CD1c-positive myeloid dendritic cell (primary cell): ENCODE results near the gene KCNK4.

Source experiments
- DNase-seq: peaks from one replicate; pipeline ENCODE4 v3.0.0-alpha.2; 2016; ENCODE audit errors: extremely low spot score

KCNK4 gene

DNA sequence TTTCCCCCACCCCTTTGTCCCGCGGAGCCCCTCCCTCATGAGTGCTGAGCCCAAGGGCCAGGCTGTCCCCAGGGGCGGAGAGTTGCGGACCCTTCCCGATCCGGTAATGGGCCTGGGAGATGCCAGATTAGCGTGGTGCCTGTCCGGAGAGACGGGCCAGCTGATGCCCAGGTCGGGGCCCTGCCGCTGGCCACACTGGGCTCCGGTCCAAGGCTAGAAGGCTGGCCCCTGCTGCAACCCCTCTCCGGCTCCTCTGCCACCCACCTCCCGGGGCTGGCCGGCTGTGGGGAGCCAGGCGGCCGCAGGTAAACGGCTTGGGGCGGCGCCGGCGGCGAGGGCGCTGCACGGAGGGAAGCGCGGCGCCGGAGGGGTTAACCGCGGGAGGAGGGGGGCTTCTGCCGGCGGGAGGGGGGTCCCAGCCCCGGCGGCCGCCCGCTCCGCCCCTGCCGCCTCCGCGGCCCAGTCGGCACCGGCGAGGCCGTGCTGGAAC, at the start of gene KCNK4:
Gene KCNK4, plus strand, starts transcription at position 41 of the 490 bp plus-strand sequence. CDS start 1,717 bp downstream, outside the sequence.
- DNase-seq: no peak

DNA sequence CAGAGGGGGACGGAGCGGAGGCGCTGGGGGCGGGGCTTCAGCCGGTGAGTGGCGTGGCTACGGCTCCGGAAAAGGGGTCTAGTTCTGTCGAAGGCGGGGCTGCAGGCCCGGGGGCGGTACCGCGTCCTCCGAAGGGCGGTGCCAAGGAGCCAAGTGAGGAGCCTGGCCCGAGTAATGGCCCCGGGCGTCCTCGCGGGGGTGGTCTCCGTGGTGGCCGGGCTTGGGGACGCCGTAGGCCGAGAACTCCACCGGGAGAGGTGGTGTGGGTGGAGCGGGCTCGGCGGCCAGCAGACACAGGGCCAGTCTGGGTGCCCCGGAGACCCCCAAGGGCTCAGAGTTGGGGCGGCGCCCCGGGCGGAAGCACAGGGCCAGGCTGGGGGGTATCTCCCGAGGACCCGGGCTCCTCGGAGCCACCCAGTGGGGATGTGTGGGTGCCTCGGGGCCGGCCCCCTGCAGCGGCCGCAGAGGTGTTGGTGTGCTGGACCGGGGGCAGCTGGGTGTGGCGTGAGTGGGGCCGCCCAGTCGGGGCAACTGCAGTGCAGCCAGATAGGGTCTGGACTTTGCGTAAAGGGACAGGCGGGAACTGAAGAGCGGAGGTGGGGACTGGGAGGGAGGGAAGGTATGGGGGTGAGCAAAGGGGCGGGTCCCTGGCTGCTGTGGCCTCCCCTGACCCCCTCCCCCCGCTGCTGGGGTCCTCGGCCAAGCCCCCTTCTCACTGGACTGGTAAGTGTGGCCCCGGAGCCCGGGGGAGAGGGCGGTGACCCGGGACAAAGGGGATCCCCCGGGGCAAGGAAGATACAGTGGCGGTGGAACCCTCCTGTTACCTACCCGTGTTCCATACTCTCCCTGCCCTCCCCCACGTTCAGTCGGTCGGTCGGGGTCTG, 49.4 kb upstream of the KCNK4 start:
- peak; percentile 39 for DNase-seq

DNA sequence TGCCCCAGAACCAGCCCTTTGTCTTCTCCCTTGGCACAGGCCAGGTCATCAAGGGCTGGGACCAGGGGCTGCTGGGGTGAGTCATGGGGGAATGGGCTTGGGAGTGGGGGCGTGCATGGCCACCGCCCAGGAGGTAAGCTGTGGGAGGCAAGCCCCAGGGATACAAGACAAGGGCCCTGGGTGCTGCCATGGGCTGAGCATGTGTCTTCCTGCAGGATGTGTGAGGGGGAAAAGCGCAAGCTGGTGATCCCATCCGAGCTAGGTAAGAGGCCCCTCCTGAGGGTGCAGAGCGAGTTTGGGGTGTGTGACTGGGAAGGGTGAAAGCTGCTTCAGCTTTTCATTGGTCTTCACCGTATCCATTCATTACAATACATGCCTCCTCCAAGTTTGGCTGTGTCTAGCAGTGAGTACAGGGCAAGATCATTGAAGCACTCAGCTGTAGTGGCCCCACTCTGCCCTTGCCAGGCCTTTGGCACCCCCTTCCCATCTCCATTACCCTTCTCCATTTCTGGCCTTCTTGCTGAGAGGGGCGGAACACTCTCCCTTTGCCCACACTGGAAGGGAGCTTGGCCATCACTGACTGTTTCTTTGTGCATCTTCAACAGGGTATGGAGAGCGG, 47.8 kb upstream of the KCNK4 start:
- no peak for DNase-seq

DNA sequence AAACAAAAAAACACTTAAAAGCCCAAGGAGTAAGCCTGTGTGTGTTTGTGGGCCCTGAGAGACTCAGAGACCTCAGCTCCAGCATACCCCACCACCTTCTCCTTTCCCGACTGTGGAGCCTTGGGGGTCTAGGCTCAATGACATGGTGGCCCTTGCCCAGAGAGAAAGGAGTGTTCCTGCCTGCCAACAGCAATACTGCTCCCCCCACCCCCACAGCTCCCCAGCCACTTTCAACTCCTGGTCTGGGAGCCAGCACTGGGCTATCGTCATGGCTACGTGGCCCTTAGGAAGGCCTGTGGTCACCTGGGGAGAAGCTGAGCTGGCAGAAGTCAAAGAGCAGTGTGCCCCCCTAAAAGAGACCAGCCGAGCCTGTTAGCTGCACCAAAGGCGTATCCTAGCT, 47.0 kb upstream of the KCNK4 start:
- no peak for DNase-seq

DNA sequence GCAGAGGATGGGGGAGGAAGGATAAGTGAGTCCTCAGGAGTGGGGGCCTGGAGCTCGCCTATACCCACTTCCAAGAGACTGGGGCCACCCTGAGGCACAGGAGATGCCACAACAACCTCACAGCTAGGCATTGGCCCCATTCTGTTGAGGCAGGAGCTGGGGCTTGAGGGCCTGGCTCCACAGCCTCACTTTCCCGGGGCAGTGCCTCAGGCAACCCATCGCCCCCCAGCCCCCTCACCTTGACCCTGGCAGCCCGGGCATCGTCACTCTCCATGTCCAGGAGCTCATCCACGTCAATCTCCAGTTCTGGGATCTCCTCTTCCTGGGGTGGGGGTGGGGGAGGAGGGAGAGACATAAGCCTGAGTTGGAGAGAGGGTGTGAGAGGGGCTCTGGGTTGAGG, 46.1 kb upstream of the KCNK4 start:
- DNase-seq: no peak

DNA sequence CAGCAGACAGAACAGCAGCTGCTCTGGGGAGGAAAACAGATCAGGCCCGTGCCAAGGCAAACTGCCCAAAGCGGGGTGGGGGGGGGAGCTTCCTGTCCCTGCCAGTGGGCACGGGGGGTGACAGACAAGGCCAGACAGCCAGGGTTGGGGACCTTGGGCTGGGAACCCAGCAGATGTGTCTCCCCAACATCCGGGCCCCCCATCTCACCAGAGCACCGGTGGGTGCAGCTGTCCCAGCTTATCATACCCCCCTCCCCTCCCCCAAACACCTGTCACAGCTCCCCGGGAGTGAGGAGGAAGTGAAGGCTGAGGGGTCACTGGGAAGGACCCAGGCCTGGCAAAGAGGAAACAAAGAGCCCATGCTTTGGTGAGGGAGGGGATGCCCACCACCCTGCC, 45.7 kb upstream of the KCNK4 start:
- DNase-seq: no peak

DNA sequence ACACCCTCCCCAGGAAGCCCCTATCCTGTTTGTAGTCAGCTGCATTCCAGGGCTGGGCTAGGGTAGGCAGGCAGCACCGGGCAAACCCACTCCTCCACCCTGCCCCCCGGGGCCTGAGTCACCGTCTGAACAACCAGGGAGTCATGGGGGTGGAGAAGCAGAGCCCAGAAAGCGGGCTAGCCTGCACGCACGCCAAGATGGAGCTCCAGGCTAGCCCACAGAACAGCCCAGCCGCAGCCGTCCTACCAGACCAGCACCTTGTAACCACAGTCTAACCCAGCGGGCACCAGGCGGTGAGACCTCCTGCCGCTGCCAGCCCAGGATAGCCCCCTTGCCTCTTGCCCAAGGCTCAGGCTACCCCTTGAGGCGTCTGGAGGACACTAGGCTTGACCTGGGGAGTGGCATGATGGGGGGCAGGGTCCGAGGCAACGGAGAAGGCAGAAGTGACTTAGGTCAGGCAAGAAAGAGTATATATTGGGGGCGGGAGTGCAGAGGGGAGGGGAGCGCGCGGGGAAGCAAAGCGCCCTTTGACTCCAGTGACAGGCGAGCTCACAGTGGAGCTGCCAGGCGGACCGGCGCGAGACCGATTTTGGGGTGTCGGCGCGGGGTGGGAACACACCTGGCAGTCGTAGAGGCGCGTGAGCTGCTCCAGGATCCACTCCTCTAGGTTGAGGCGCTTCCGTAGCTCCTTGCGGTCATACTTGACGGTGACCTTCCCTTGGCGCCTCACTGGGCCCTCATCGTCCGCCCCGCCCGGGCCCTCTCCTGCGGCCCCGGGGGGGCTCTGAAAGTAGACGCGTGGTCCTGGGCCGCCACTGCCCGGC, 45.1 kb upstream of the KCNK4 start:
- peak; percentile 73 for DNase-seq

DNA sequence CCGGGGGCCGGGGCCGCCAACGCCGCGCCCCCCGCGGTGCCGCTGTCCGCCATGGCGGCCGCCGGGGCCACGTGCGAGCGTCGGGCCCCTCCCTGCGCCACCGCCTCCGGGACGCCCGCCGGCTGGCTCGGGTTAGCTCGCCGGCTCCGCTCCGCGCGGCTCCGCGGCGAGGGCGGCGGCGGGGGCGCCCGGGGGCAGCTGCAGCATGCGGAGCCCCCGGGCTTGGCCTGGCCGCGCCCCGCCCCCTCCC, 44.6 kb upstream of the KCNK4 start:
- peak; percentile 27 for DNase-seq

DNA sequence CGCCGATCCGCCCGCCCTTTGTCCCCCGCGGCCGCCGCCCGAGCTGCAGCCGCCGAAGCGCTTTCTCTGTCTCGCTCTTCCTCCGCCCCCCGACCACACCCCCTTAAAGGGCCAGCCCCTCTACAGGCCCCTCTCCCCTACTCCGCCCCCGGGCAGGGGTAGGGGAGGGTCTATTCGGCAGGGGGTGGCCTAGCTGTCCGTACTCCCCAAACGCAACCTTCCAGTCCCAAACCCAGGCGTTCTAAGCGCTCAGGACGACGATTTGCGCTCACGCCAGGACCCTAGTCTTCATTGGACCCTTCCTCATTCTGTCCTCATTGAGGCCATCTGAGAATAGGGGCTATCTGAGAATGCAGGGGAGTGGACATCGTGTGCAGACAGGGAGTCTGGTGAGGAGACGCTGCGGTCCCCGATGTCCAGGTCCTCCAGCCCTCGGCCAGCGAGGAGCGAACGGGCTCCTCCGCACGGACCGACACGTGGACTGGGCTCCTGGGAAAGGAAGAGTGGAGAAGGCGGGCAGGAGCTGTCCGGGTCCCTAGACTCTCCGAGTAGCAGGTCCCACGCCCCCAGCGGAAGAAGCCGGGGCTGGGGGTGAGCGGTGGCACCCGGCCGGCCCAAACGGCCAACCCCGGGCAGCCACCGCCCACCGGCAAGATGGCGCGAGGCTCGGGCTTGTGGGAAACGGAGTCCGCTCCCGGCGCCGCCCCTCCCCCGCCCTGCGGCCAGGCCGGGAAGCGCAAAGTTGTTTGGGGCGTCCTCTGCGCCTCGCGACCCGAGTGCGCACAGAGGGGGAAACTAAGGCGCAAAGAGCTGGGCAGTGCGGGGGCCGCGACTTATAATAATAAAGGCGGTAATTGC, 44.0 kb upstream of the KCNK4 start, which contains the start of gene PPP1R14B:
Gene PPP1R14B, minus strand, starts transcription at position 73 of the 858 bp plus-strand sequence. CDS start 270 bp downstream, outside the sequence.
- peak; percentile 91 for DNase-seq

DNA sequence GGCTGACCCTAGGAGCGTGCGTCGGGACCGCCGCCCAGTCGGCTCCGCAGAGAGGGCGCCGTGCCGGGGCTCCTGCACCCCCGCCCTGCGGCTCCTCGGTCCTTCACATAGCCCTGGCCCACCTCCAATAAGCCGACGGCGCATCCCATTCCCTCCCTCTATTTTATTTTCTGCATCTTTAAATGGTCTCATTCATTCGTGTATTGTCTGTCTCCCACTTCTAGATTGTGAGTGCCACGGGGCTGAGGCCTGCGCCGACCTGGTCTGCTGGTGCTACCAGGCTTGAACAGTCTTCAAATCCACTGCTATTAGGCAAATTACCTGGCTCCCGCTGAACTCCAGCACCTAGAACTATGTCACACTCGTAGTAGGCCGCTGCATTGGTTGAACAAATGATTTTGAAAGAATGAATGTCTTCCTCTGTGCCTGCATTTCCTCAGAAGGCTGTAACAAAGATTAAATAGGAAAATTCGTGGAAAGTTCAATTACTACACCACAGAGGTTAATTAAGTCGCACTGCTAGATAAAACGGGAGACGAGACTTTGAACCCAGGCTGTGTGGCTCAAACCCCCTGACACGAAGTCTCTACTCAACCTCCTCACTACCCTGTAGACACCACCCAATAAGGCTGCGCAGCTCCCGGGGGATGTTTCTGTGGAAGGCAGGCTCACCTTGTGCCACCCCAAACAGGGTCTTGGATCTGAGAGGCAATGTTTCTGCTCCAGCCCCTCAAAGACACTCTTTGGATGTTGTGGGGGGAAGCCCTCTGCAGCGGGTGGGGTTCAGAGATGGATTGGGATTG, 43.2 kb upstream of the KCNK4 start:
- DNase-seq: no peak

DNA sequence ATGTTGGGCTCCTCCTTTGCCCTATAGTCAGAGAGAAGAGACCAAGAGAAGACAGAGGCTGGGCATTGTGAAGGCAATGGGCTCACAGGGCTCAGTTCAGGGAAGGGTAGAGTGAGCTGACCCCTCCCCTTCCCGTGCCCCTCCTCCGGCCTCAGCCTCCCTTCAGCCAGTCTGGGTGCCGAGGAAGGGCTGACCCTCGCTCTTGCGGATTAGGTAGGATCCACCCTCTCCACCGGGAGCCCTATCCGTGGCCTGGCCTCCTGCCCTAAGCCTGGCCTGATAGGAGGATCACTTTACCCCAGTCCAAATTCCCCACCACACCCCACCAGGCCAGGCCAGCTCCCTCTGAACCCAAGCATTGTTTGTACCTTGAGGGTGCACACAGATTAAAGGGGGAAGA, 42.5 kb upstream of the KCNK4 start:
- no peak for DNase-seq

DNA sequence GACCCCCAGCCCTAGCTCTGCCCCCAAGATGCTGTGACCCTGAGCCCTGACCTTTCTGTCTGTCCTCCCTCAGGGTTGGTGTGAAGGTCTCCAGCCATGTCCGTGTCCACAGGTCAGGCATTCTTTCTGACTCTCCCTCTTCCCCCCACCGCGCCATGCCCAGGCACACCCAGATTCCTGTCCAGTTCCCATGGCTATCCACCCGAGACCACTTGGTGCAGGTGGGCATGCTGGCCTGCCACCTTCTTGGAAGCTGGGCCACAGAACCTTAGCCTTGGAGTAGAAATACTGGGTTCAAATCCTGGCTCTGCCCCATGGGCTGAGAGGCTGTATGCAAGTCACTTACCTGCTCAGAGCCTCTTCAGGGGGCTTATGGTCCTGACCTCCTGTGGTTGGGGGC, 42.1 kb upstream of the KCNK4 start:
- DNase-seq: no peak

DNA sequence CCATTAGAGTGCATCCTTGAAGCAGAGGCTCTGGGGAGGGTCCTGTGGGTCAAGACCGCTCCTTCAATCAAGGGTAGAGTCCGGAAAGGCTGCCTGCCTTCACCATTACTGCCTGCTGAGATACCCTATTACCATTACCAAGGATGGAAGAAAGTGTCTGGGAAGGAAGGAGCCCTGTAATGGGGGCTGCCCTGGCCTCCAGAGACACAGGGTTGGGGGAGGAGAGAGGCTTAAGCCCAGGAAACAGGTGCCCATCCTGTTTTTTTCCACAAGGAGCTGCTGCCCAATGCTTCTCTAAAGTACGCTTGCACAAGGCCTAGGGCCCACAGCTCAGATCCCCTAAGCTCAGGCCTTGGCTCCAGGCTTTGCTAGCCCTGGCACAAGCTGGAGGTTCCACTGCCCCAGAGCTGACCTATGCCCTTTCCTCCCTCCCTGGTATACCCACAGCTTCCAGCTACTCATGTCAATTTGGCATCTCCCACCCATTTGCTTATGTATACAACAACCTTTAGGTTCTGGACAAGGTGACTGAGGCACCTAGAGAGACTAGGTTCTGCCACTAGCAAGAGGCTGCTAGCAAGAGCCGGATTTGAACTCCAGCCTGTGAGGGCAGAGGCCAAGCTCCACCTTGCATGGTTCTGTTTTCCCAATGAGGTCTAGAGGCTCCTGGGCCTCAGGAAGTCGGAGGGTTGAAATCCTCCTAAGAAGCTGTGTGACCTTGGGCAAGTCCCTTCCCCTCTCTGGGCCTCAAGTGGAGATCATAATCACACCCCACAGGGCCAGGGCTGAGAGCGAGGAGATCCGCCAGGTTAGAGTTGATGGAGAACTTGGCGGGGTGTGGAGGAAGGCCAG, 41.3 kb upstream of the KCNK4 start:
- no peak for DNase-seq

DNA sequence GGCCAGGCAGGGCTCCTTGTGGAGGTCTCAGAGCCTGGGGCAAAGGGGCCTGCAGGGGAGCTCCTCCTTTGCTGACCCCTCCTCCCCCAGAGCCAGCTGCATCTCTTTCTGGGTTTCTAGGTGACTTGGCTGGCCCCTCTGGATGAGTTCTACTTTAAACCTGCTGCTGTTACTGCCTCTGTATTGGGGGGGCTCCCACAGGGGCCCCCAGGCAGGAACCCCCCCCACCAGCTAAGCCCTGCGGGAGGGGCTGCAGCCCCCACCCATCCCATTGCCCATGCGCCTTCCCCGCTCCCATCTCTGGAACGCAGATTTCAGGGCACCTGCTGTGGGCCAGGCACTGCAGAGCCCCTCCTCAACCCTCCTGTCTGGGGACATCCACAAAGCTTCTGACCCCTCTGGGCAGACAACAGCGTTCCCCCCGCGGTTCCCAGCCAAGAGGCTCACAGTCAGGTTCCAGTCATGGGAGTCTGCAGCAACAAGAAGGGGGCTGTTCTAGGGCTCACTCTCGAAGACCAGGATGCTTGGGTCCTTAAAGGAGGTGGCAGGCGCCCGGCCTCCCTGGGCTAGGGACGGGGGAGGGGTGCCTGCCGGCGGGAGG, 40.6 kb upstream of the KCNK4 start:
- no peak for DNase-seq

DNA sequence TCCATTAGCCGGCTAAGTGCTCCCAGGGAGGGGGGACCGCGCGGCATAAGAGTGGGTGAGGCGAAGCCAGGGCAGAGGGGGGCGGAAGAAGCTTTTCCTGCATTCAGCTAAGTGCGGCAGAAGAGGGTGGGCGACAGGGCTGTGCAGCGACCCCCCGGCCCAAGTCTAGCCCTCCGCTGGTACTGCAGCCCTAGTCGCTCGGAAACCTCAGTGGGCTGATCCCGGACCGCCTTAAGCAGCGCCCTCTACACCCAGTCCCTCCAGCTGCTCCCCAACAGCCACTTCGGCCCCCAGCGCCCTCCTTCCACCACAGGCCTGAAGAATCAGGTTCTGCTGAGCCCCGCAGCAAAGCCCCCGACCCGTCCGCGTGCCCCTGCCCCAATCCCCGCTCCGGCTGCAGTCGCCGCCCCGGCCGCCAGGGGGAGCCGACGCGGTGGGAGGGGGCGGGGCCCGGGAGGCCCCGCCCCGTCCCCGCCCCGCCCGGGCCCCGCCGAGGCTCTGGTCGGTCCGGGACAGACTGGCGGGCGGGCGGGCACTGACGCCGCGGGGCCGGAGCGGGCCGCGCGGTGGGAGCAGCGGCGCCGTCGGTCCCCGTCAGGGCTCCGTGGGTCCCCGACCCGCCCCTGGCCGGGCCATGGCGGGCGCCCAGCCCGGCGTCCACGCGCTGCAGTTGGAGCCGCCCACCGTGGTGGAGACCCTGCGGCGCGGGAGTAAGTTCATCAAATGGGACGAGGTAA, 39.9 kb upstream of the KCNK4 start, which contains the start of gene PLCB3:
Gene PLCB3, plus strand, starts transcription at position 515 of the 737 bp plus-strand sequence. Its CDS starts 120 bp downstream, at position 635.
- DNase-seq: peak; percentile 88

DNA sequence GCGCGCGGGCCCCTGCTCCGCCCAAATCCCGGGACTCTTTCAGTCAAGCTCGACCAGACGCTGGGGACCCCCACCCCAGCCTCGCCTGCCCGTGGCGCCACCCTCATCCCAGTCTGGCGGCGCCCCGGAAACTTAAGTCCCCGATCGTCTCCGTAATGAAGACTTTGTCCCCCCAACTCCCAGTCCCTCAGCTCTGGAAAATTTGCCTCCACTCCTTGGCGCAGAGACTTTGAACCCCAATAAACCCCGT, 39.4 kb upstream of the KCNK4 start:
- DNase-seq: no peak

DNA sequence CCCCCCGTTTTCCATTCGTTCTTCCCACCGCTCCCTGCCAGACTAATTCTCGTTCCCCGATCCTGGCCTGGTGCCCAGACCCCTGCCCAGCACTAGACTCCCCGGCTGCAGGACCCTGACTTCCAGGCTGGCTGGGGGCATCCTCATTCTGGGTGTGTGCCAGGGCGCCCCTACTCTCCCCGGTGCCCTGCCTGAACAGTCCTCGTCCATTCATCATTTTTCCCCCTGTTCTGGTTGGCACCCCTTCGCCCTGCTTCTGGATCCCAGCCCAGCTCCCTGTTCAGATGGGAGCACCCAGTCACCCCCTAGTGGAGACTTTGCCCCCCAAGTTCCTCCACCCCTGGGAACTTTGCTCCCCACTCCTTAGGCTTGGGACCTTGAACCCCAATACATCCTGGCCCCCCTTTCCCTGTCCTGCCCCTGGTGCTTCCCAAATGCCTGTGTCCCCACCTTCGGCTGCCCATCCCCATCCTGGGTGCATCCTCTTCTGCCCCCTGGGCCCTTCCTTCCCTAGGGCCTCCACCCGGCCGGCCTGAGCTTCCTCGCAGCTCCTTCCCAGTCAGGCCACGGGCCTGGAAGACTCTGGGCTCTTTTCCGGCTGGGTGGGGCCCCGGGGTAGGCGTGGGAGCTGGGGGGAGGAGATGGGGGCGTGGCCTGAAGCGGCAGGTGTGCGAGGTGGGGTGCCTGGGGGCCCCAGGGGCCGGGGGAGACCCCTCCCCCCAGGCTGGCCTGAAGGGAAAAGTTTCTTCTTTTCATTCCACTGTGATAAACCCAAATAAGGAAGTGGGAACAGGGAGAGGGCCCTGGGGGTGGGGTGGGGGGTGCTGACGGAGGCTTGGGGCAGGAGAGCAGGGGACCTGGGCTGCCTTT, 38.9 kb upstream of the KCNK4 start:
- peak; percentile 36 for DNase-seq

DNA sequence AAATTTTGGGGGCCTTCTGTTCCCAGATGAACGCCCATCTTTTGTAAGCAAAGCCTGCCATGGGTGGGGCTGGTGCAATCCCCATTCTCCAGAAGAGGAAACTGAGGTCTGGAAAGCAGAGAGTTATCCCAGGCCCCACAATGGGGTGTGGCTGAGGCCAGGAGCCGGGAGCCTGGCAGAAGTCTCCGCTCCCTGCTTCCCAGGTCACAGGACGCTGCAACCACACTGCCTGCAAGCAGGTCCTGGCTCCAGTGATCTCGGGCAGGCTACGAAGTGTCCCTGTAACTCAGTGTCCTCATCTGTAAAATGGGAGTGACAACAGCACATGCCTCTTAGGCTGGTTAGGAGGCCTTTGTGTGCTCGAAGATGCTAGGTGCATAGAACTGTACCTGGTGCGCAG, 38.1 kb upstream of the KCNK4 start:
- no peak for DNase-seq
